PC-3 (cell line): Measurements from ENCODE around the gene KCNT2. TPM values are rescaled to one million over a fixed set of nuclear protein-coding genes. Genes with fewer than 3 reads are reported as not detected.

Source experiments
- ATAC-seq: fragments of 200-7000 bp; cut with Tn5 transposase; 2 replicates; pipeline ENCODE4 v1.9.1; 2020; ENCODE audit warnings: mild to moderate bottlenecking, moderate library complexity
- BruUV-seq: library from RNA; stranded (reverse); fragments of 400-500 nt; replicated peaks from 2 replicates; lab custom pipeline; 2021; lab: Mats Ljungman, UMichigan
- CTCF ChIA-PET: fragments of 300-600 bp; sonication (Branson Sonifier 250); formaldehyde crosslinking; loops from one replicate; lab custom pipeline; 2022; ENCODE audit warnings: antibody characterized with exemption; lab: Charles Lee
- POLR2A ChIA-PET: fragments of 300-600 bp; sonication (Branson Sonifier 250); formaldehyde crosslinking; loops from one replicate; lab custom pipeline; 2022; ENCODE audit warnings: antibody characterized with exemption; ENCODE audit not compliant: unreplicated experiment; lab: Charles Lee
- DNase-seq: peaks from one replicate; pipeline ENCODE4 v3.0.0-alpha.2; 2015
- H2AFZ ChIP-seq: fragments of 300-600 bp; sonication (generic); 2 replicates; pipeline ENCODE4 v1.6.0; 2016; ENCODE audit warnings: antibody characterized with exemption, low read length
- H3F3A ChIP-seq: fragments of 300-600 bp; sonication (generic); one replicate; pipeline ENCODE4 v1.6.0; 2017; ENCODE audit warnings: antibody characterized with exemption, low read length, control low read depth, mild to moderate bottlenecking; ENCODE audit not compliant: unreplicated experiment
- H3K27ac ChIP-seq: fragments of 300-600 bp; sonication (generic); 2 replicates; pipeline ENCODE4 v1.5.1; 2016; ENCODE audit warnings: mild to moderate bottlenecking, low read length
- H3K27me3 ChIP-seq: fragments of 300-600 bp; sonication (generic); 2 replicates; pipeline ENCODE4 v1.6.1; 2016; ENCODE audit warnings: low read length, mixed read lengths
- H3K36me3 ChIP-seq: fragments of 300-600 bp; sonication (generic); 2 replicates; pipeline ENCODE4 v1.6.1; 2016; ENCODE audit warnings: low read depth, mixed run types, low read length, mixed read lengths
- H3K4me1 ChIP-seq: fragments of 300-600 bp; sonication (generic); 2 replicates; pipeline ENCODE4 v1.5.1; 2016; ENCODE audit warnings: low read length; ENCODE audit not compliant: insufficient read depth
- H3K4me2 ChIP-seq: fragments of 300-600 bp; sonication (generic); 2 replicates; pipeline ENCODE4 v1.6.0; 2016; ENCODE audit warnings: low read length
- H3K4me3 ChIP-seq: fragments of 300-600 bp; sonication (generic); 2 replicates; pipeline ENCODE4 v1.5.1; 2016; ENCODE audit warnings: mild to moderate bottlenecking, low read length, mixed read lengths
- H3K79me2 ChIP-seq: fragments of 300-600 bp; sonication (generic); 2 replicates; pipeline ENCODE4 v1.6.1; 2017; ENCODE audit warnings: low read length, mixed read lengths
- H3K9ac ChIP-seq: fragments of 300-600 bp; sonication (generic); 2 replicates; pipeline ENCODE4 v1.6.0; 2016; ENCODE audit warnings: mild to moderate bottlenecking, low read length
- H3K9me2 ChIP-seq: fragments of 300-600 bp; sonication (generic); replicated peaks from 2 replicates; pipeline ENCODE4 v1.6.1; 2016; ENCODE audit warnings: mixed run types, low read length, mixed read lengths
- H3K9me3 ChIP-seq: fragments of 300-600 bp; sonication (generic); 2 replicates; pipeline ENCODE4 v1.6.1; 2016; ENCODE audit warnings: low read length, mixed read lengths
- H4K20me1 ChIP-seq: fragments of 300-600 bp; sonication (generic); 2 replicates; pipeline ENCODE4 v1.6.1; 2016; ENCODE audit warnings: low read length, mixed read lengths
- EZH2 ChIP-seq: fragments of 300-600 bp; sonication (generic); IDR thresholded peaks from one replicate; pipeline ENCODE4 v1.6.1; 2017; ENCODE audit warnings: antibody characterized with exemption, mild to moderate bottlenecking, low read length; ENCODE audit not compliant: unreplicated experiment
- EZH2phosphoT487 ChIP-seq: fragments of 300-600 bp; sonication (generic); IDR thresholded peaks from 2 replicates; pipeline ENCODE4 v1.6.1; 2018; ENCODE audit warnings: mild to moderate bottlenecking, antibody characterized with exemption, low read length, borderline replicate concordance
- intact Hi-C: fragments of 100-400 bp; cut with micrococcal nuclease; formaldehyde crosslinking; loops from 2 replicates; pipeline ENCODE4 v1.9.0; 2023
- total RNA-seq: library from RNA; depleted of rRNA; stranded (reverse); fragments of >200 nt; gene quantifications from 2 replicates; pipeline ENCODE4 v1.2.3, GENCODE V29; 2014
- TF ChIP-seq, protein P1 (sequence below): fragments of 300-600 bp; sonication (generic); conservative IDR thresholded peaks from 2 replicates; pipeline ENCODE4 v1.5.1; 2017; ENCODE audit warnings: antibody characterized with exemption, low read depth, mild to moderate bottlenecking, low read length

Gene KCNT2
- total RNA-seq, 1 experiment from 2014 or later = 0.26 TPM

DNA sequence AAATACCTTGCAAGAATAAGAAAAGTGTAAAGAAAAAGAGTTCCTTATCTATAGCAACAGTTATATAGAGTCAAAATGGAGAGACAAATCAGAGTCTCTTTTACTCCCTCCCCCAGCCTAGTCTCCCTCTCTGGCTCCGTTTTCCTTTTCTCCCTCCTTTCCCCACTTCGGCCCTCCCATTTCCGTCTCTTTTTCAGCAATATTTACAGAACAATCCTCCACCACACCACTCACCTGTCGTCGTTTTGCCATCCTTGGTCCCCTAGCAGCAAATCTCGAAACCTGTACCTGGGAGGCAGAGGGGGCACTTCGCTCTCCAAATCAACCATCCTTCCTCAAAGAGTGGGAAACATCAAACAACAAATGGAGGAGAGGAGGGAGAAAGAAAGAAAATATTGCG lies 259 bp downstream of the KCNT2 start:
- Histone ChIP-seq H3K4me1 (no peaks in the 10 kb centered on the region; the same call in 1 of the 2 replicates), H3K27ac (no peak overlapping the region), H3F3A (no peaks in the 10 kb centered on the region), H4K20me1 (no peaks in the 10 kb centered on the region), H3K4me3 (peak overlapping the region; percentile 67), H3K36me3 (no peaks in the 10 kb centered on the region), H3K79me2 (no peaks in the 10 kb centered on the region), H3K9me2 (no peaks in the 10 kb centered on the region), H3K27me3 (no peaks in the 10 kb centered on the region), H3K4me2 (peak overlapping the region; percentile 80), H3K9ac (no peak overlapping the region), H2AFZ (peak overlapping the region; percentile 86), H3K9me3 (no peaks in the 10 kb centered on the region)
- ATAC-seq (peak; percentile 54), DNase-seq (no peak)
- intact Hi-C loops = no loop called here
- ChIA-PET CTCF (no interaction called here), POLR2A (no interaction called here)
- TSS peak; percentile 35 for BruUV-seq
- TF ChIP-seq EZH2phosphoT487 (no peak), EZH2 (no peak)
- TF ChIP-seq, protein P1, sequence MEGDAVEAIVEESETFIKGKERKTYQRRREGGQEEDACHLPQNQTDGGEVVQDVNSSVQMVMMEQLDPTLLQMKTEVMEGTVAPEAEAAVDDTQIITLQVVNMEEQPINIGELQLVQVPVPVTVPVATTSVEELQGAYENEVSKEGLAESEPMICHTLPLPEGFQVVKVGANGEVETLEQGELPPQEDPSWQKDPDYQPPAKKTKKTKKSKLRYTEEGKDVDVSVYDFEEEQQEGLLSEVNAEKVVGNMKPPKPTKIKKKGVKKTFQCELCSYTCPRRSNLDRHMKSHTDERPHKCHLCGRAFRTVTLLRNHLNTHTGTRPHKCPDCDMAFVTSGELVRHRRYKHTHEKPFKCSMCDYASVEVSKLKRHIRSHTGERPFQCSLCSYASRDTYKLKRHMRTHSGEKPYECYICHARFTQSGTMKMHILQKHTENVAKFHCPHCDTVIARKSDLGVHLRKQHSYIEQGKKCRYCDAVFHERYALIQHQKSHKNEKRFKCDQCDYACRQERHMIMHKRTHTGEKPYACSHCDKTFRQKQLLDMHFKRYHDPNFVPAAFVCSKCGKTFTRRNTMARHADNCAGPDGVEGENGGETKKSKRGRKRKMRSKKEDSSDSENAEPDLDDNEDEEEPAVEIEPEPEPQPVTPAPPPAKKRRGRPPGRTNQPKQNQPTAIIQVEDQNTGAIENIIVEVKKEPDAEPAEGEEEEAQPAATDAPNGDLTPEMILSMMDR = no peak

GRCh38 chr1:196603651-196604050 lies 4.6 kb downstream of the KCNT2 start:
- ATAC-seq (no peak), DNase-seq (no peak)
- intact Hi-C loops = no loop called here
- Histone ChIP-seq H3K27me3 (no peaks in the 10 kb centered on the region), H3K4me3 (no peak overlapping the region), H3K4me1 (no peaks in the 10 kb centered on the region; the same call in 1 of the 2 replicates), H3K79me2 (no peaks in the 10 kb centered on the region), H4K20me1 (no peaks in the 10 kb centered on the region), H3K9me2 (no peaks in the 10 kb centered on the region), H3K4me2 (no peak overlapping the region), H3K9ac (no peak overlapping the region), H3F3A (no peaks in the 10 kb centered on the region), H3K36me3 (no peaks in the 10 kb centered on the region), H2AFZ (no peak overlapping the region), H3K9me3 (no peaks in the 10 kb centered on the region), H3K27ac (no peak overlapping the region)
- BruUV-seq = no TSS peak
- TF ChIP-seq, protein P1 = no peak
- TF ChIP-seq EZH2phosphoT487 = no peak
- no peak for TF ChIP-seq EZH2
- POLR2A ChIA-PET = no interaction called here
- CTCF ChIA-PET = no interaction called here

DNA sequence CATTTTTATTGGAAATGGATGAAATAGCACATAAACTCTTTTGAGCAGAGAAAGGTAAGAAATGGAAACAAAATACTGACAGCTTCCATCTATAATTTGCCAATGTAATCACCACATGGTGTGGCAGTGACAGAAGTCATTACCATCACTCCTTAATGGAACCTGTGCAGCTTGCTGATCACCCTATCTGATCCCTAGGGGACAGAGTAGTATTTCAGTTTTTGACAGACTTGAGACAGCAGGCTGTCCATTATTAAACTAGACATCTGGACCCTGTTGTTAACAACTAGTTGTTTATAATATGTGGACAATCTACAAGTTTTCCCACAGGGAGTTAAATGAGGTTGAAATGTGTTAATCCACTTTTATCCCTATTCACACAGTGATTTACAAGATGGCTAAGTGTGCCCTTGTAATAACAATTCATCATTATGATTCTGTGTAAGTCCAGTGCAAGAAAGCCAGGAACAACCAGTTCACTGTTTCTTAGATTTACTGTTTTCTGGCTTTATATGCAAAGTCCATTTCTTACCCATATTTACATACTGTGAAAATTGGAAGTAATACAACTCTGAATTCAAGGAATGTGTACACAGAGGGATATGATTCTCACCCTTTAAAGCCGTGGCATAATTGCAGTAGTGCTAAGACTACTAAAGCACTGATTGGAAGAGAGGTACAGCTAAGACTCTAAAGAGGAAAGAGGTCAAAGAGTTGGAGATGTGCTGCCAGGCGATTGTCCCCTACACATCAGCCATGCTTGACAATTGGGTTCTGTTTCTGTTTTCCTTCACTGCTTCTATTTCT lies 9.1 kb downstream of the KCNT2 start:
- no peak overlapping the region for H3K9ac ChIP-seq
- H3K4me2 ChIP-seq = no peak overlapping the region
- no TSS peak for BruUV-seq
- intact Hi-C loops = no loop called here
- no peaks in the 10 kb centered on the region for H3K36me3 ChIP-seq
- H3K27ac ChIP-seq = no peak overlapping the region
- DNase-seq (no peak), ATAC-seq (no peak)
- ChIA-PET POLR2A (interaction anchor here (0.5 kb wide), 1 partner anchor 524 kb away, joined by 8 read pairs; no protein-coding TSS in a partner anchor), CTCF (no interaction called here)
- H4K20me1 ChIP-seq = no peaks in the 10 kb centered on the region
- TF ChIP-seq, protein P1 = no peak
- no peak for TF ChIP-seq EZH2
- no peak for TF ChIP-seq EZH2phosphoT487
- H3K4me1 ChIP-seq = no peaks in the 10 kb centered on the region
- H3K9me3 ChIP-seq = no peaks in the 10 kb centered on the region
- no peak overlapping the region for H3K4me3 ChIP-seq
- no peaks in the 10 kb centered on the region for H3K27me3 ChIP-seq
- H3K9me2 ChIP-seq = no peaks in the 10 kb centered on the region
- no peak overlapping the region for H2AFZ ChIP-seq
- H3K79me2 ChIP-seq = no peaks in the 10 kb centered on the region
- no peaks in the 10 kb centered on the region for H3F3A ChIP-seq
